Stimulated activated CD4-positive, alpha-beta T cell treated with anti-CD3 and anti-CD28 coated beads, TNF-alpha, amount 100 ng/mL, for 4 hours (primary cell): ENCODE data around the gene MRAP2.
"Not testable (repeated sequence)": the region's sequence is repeated elsewhere in the genome, so short reads cannot be mapped to it uniquely, and the experiment has no call there.

Source experiments
- DNase-seq, 3 experiments: peaks; one replicate each; pipeline ENCODE4 v3.0.0-alpha.2; 2020; ENCODE audit warnings: low read depth in 3 of 3

MRAP2 gene

GRCh38 chr6:84129588-84129987 lies 96.0 kb downstream of the MRAP2 start:
- not testable (repeated sequence) for DNase-seq

- not testable (repeated sequence) for DNase-seq
Measured at GRCh38 chr6:84133385-84133784, 99.8 kb downstream of the MRAP2 start.

GRCh38 chr6:84135291-84135690 lies 101.7 kb downstream of the MRAP2 start:
- no peak for DNase-seq

GRCh38 chr6:84136364-84137050 lies 102.9 kb downstream of the MRAP2 start:
- DNase-seq = no peak

- no peak for DNase-seq
Measured at GRCh38 chr6:84137051-84137375, 103.4 kb downstream of the MRAP2 start.

- no peak for DNase-seq
Measured at GRCh38 chr6:84137989-84138575, 104.5 kb downstream of the MRAP2 start.

GRCh38 chr6:84139311-84139710 lies 105.7 kb downstream of the MRAP2 start:
- DNase-seq = no peak
